GM08714 (cell line): Measurements from ENCODE around the gene HACD4.

Source experiments
- H3K4me3 ChIP-seq: fragments of 200-500 bp; sonication (Bioruptor generic); 2 replicates; pipeline ENCODE4 v1.5.1; 2014; ENCODE audit warnings: mild to moderate bottlenecking, low read length, inconsistent platforms
- ZNF274 ChIP-seq: IDR thresholded peaks from 2 replicates; pipeline ENCODE4 v1.6.1; 2012; ENCODE audit warnings: mild to moderate bottlenecking, low read depth, low read length

HACD4 gene, protein sequence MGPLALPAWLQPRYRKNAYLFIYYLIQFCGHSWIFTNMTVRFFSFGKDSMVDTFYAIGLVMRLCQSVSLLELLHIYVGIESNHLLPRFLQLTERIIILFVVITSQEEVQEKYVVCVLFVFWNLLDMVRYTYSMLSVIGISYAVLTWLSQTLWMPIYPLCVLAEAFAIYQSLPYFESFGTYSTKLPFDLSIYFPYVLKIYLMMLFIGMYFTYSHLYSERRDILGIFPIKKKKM

DNA sequence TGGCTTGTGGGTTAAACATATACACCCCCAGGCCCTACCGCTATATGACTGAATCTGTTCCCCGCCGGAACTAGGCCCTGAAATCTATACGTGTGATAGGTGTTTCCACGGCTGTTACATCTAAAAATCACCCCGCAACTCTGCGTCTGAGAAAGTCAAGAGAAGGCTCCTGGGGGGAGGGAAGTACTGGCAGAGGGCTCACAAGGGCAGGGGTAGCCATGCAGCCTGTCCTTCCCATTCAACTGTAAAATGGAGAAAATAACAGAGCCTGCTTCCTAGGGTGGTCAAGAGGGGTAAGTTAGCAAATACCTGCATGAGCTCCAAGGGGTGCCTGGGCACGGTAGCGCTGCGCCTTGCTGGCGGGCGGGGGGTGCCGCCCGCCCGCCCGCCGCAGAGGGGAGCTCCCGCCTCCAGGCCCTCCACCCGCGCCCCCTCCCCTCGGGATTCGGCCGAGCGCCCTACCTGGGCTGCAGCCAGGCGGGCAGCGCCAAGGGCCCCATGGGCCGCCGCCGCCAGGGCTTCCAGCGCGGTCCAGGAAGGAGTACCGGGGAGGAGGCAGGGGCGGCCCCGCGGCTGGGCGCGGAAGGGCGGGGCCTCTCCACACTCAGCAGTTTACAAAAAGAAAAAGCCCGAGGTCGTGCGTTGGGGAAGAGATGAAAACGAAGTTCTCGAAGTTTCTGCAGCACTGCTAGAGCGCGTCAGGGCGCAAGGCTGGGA lies at the start of gene HACD4:
TSS of gene HACD4 (minus strand) at position 550 of the 717 bp plus-strand sequence. CDS start at position 500, 50 bp downstream.
- H3K4me3 ChIP-seq: peak within 1 kb of the TSS; percentile 61; the same call in 1 of the 2 replicates
- TF ChIP-seq ZNF274: no peak

DNA sequence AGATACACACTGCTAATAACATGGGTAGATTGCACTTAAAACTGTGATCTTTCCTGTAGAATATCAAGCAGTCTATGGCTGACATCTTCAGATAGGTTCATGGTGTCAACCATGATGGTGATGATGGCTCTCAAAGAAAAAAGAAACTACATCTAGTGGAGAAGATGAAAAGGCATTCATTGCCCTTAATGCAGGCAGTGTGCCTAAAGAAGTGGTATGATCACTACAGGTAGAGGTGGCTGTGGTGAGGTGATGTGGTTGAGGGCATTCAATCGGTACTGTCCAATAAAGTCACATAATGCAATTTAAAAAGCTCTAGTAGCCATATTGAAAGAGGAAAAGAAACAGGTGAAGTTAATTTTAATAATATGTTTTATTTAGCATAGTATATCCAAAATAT lies 49.4 kb upstream of the HACD4 start:
- no peak for TF ChIP-seq ZNF274
- H3K4me3 ChIP-seq: no peak overlapping the region

DNA sequence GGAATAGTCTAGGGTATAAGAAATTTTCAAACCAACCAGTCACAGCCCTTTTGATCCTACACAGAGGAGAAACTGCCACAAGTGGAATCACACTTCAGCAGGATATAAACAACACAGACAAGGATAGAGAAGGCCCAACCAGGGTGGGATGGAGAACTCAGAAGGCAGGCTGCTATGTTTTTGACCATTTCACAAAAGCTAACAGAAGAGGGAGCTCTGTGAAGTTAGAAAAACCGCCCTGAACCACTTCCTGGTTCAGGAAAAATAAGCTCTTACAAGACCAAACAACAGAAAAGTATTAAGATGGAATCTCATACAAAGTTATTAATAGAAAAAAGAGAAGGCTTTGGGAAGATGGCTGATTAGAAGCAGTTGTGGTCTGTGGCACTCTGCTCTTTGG lies 47.3 kb upstream of the HACD4 start:
- no peak overlapping the region for H3K4me3 ChIP-seq
- TF ChIP-seq ZNF274: no peak

DNA sequence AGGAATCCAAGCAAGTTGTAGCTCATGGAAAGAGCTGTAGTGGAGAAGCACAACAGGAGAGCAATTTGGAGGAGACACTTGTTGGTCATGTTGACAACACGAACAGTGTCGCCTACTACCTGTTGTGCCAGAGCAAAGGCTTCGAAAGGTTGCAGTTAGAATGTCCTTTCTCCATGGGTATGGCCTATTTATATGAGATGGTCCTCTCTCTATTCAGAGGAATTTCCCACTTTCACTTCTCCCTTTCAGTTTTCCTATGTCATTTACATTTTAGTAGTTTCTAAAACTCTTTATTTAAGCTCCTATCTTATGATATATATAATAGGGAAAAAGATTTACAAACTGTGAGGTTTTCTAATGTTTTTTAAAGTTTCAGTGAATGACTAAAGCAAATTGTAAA lies 46.3 kb upstream of the HACD4 start, which contains the start of gene IFNB1:
TSS of gene IFNB1 (minus strand) at position 162 of the 400 bp plus-strand sequence. CDS start at position 89, 73 bp downstream.
- TF ChIP-seq ZNF274: no peak
- H3K4me3 ChIP-seq: no peak within 1 kb of the TSS

DNA sequence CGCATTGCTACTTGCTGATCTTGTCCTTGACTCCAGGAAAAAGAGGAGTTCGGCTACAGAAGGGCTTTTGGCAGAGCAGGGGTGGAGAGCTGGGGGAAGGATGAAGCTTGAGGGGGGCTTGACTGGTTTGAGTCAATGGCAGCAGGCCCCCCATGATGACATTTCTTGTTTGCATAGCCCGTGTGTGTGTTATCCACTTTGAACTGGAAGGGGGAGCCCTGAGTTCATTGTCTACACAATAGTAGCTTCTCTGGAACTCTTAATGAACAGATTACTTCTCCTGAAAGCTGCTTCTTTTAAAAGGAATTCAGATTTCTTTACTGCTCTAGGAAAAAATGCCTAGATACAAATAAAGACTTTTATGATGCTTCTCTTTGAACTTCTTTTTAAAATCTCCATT lies 44.0 kb upstream of the HACD4 start:
- no peak overlapping the region for H3K4me3 ChIP-seq
- TF ChIP-seq ZNF274: no peak

DNA sequence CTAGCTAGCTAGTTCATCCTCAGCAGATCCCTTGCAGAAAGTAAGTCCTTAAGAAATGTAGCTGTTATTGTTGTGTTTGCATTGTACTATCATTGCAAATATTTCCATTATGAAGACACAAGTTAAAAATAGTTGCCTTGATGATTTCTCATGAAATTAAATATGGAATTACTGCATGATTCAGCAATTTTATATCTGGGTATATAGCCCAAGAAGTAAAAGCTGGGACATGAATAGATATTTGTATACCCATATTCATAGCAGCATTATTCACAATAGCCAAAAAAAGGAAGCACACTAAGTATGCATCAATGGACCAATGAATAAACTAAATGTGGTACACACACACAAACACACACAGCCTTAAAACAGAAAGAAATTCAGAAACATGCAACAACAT lies 39.5 kb upstream of the HACD4 start:
- no peak overlapping the region for H3K4me3 ChIP-seq
- no peak for TF ChIP-seq ZNF274

DNA sequence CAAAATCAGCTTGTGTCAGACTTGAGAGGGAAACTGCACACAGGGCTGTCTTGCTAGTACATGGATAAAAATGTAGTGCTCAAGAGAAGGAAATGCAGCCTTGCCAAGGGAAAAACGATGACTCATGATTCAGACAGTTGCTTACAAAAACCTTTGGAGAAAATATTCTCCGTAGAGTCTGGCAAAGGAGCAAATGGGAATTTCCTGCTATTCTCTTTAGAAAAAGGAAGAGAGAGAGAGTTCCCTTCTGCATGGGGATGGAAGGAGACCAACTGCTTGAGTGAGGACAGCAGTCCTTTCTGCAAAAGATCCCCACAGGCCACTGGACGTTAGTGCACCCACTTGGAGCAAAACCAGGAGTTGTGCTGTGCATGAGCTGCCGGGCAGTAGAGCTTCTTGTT lies 38.7 kb upstream of the HACD4 start:
- H3K4me3 ChIP-seq: no peak overlapping the region
- no peak for TF ChIP-seq ZNF274

DNA sequence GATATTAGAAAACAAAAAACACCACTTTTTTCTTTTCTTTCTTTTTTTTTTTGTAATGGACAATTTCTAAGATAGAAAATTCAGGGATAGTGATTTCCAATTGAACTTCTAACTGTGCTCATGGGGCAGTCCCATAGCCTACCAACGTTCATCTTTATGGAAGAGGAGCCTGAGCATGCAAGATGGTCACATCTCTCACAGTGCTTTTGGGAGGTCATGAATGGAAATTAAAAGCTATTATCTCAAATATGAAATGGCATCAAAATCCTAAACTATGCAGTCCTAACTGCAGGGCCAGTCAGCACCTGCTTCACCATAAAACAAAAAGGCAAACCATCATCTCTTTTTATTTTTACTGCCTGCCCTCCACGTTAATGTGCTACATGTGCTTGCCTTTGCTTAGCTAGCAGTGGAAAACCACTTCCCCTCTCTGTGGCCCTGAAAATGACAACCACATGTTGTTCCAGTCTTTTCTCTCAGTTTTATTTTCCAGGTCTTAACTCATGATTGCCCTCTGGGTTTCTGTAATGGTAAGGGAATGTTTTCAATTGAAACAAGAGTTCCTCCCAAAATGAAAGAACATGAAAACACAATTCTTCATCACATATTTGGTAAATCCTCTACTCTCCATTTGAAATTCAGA lies 29.6 kb upstream of the HACD4 start:
- no peak for TF ChIP-seq ZNF274
- no peak overlapping the region for H3K4me3 ChIP-seq

DNA sequence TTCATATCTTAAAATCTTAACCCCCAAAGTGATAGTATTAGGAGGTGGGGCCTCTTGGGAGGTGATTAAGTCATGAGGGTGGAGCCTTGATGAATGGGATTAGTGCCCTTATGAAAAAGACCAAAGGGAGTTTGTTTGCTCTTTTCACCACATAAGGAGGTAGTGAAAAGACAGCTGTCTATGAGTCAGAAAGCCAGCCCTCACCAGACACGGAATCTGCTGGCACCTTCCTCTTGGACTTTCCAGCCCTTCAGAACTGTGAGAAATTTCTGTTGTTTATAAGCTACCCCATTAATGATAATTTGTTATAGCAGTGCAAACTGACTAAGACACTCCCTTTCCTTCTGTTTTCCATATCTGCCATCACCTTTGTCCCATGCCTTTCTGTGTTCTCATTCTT lies 25.5 kb upstream of the HACD4 start:
- no peak overlapping the region for H3K4me3 ChIP-seq
- TF ChIP-seq ZNF274: no peak

DNA sequence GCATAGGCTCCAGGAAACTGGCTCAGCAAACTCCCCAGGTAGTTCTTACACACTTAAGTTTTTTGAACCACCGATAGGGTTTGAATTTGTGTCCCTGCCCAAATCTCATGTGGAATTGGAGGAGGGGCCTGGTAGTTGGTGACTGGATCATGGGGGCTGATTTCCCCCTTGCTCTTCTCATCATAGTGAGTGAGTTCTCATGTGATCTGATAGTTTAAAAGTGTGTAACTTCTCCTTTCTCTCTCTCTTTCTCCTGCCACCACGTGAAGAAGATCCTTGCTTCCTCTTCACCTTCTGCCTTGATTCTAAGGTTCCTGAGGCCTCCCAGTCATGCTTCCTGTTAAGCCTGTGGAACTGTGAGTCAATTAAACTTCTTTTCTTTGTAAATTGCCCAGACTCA lies 22.4 kb upstream of the HACD4 start:
- no peak for TF ChIP-seq ZNF274

DNA sequence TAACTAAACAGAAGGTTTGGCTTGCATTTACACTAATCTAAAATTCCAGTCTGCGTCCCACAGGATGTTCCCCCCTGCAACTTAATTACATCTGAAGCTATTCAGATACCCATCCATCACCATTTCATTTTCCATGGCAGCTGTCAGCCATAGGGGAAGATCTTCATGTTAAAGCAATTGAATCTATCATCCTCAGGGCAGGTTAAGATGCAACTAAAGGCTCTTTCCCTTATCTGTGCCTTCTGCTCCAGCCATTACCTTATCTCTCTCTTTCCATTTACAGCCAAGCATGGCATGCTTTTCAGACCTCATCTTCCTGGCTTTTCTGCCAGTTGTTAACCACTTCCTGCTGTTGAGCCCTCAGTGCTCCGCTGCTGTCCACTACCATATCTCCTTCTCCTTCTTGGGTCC lies 15.8 kb upstream of the HACD4 start:
- TF ChIP-seq ZNF274: no peak
- no peak overlapping the region for H3K4me3 ChIP-seq

More for the DNA sequence above, 22.4 kb upstream of the HACD4 start:
- no peak overlapping the region for H3K4me3 ChIP-seq

DNA sequence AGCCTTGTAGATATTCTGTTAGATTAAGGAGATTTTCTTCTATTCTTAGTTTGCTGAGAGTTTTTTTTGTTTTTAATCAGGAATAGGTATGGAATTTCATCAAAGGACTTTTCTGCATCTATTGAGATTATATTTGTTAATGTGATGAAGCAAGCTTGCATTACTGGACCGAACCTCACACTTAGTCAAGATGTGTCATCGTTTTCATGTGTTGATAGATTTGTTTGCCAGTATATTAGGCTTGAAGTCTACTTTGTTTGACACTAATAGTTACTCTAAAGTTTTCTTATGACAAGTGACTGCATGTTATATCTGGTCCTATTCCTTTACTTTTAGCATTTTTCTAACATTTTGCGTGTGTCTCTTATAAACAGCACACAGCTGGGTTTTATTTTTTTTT lies 12.4 kb upstream of the HACD4 start:
- no peak overlapping the region for H3K4me3 ChIP-seq
- no peak for TF ChIP-seq ZNF274

DNA sequence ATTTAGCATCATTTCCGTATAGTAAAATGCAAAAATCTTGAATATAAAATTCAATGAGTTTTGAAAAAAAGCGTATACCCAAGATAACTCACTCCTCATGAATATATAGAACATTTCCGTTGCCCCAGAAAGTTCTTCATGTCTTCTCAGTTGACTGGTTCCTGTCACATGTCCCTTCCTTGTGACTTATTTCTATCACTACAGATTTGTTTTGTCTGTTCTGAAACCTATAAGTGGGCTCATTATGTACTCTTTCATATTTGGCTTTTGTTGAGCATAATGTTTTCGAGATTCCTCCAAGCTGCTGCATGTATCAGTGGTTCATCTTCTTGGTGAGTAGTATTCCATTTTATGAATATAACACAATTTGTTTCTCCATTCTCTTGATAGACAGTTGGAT lies 11.0 kb upstream of the HACD4 start:
- H3K4me3 ChIP-seq: no peak overlapping the region
- no peak for TF ChIP-seq ZNF274

DNA sequence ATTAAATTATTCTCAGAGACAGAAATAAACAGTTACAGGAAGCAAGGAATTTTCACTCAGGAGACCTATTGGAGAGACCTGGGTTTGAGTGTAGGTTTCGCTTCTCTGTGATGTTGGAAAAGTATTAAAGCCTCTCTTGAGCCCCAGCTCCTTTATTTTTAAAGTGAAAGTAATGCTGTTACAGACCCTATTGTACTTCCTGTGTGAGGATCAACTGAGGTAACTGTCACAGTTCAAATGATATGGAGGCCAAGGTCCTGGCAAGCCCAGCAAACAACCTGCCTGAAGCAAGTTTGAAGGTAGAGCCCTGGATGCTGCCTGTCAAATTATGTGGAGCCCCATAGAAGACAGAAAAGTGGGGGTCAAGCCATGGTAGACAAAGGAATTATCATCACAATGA lies 7.9 kb upstream of the HACD4 start:
- TF ChIP-seq ZNF274: no peak
- H3K4me3 ChIP-seq: no peak overlapping the region

DNA sequence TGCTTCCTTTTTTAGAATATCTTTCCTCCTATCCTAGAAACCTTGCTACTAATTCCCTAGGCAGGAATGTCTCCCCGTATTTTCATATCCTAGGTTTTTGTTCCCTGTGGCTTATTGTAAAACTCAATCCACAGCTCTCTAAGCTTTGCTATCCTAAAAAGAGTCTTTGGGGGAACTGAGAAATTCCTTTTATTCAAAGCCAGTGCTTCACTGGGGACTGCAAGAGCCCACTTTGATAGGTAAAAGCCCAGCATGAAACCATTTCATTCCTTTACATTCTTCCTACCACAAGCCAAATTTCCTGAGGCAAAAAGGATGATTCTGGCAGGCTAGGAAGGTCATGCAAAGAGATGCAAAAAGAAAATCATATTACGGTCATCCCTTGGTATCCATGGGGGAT lies 5.8 kb upstream of the HACD4 start:
- no peak for TF ChIP-seq ZNF274

DNA sequence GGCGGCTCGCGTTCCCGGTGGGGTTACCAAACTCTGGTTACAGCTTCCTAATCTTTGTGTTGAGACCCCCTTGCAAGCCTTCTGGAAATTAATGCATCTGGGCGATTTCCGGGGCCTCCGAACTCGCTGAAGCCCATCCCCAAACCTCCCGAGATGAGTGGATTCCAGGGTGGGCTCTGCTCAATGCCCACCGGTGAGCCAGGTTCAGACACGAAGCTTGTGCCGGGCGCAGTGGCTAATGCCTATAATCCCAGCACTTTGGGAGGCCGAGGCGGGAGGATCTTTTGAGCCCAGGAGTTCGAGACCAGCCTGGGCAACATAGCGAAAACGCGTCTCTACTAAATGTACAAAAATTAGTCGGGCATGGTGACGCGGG lies 356 bp upstream of the HACD4 start:
- TF ChIP-seq ZNF274: no peak
- peak overlapping the region; percentile 61; the same call in 1 of the 2 replicates for H3K4me3 ChIP-seq

More for the DNA sequence above, 5.8 kb upstream of the HACD4 start:
- H3K4me3 ChIP-seq: no peak overlapping the region
